HepG2 (cell line): Measurements from ENCODE around the gene NFATC3. TPM values are rescaled to one million over a fixed set of nuclear protein-coding genes. Genes with fewer than 3 reads are reported as not detected.
A peak's percentile ranks its signal among the peaks of the same experiment; 100 is the strongest.

Experiments
- ADNP ChIP-seq: sonication (generic); formaldehyde crosslinking; IDR thresholded peaks from 2 replicates; pipeline ENCODE4 v1.4.0; 2020; ENCODE audit warnings: missing genetic modification reagents
- ATF1 ChIP-seq: IDR thresholded peaks from 2 replicates; pipeline ENCODE4 v1.6.1; 2016; ENCODE audit warnings: mild to moderate bottlenecking, control low read depth
- BATF2 ChIP-seq: sonication (generic); formaldehyde crosslinking; IDR thresholded peaks from 2 replicates; pipeline ENCODE4 v1.8.0; 2022; ENCODE audit warnings: mild to moderate bottlenecking, missing genetic modification reagents, moderate library complexity
- CCAR2 ChIP-seq: fragments of 200-400 bp; formaldehyde crosslinking; optimal IDR thresholded peaks from 2 replicates; pipeline ENCODE3; 2018; ENCODE audit warnings: low read depth, mild to moderate bottlenecking, low read length, moderate library complexity
- DNMT3B ChIP-seq: conservative IDR thresholded peaks from 2 replicates; pipeline ENCODE4 v1.6.1; 2016; ENCODE audit warnings: missing biosample characterization, control low read depth
- KDM3A ChIP-seq: IDR thresholded peaks from 2 replicates; pipeline ENCODE4 v1.6.1; 2018; ENCODE audit warnings: low read depth, missing compliant biosample characterization
- NCOA2 ChIP-seq: sonication (generic); formaldehyde crosslinking; IDR thresholded peaks from 2 replicates; pipeline ENCODE4 v1.8.0; 2022; ENCODE audit warnings: inconsistent platforms
- ONECUT2 ChIP-seq: sonication (generic); formaldehyde crosslinking; IDR thresholded peaks from 2 replicates; pipeline ENCODE4 v1.4.0; 2020; ENCODE audit warnings: missing genetic modification reagents
- SOX5 ChIP-seq: IDR thresholded peaks from 2 replicates; pipeline ENCODE4 v1.6.1; 2016; ENCODE audit warnings: borderline replicate concordance
- TIGD3 ChIP-seq: sonication (generic); formaldehyde crosslinking; IDR thresholded peaks from 2 replicates; pipeline ENCODE4 v1.5.1; 2020; ENCODE audit warnings: mild to moderate bottlenecking, missing genetic modification reagents, borderline replicate concordance
- ZBTB34 ChIP-seq: sonication (generic); formaldehyde crosslinking; IDR thresholded peaks from 2 replicates; pipeline ENCODE4 v1.8.0; 2022; ENCODE audit warnings: mild to moderate bottlenecking, missing genetic modification reagents
- ZNF564 ChIP-seq: sonication (generic); formaldehyde crosslinking; IDR thresholded peaks from 2 replicates; pipeline ENCODE4 v1.8.1; 2023; ENCODE audit warnings: mild to moderate bottlenecking, missing genetic modification reagents
- ZNF790 ChIP-seq: sonication (generic); formaldehyde crosslinking; IDR thresholded peaks from 2 replicates; pipeline ENCODE4 v1.8.0; 2022; ENCODE audit warnings: missing genetic modification reagents, mild to moderate bottlenecking, borderline replicate concordance
- ZNF816 ChIP-seq: sonication (generic); formaldehyde crosslinking; IDR thresholded peaks from 2 replicates; pipeline ENCODE4 v1.8.0; 2022; ENCODE audit warnings: missing genetic modification reagents, mild to moderate bottlenecking, borderline replicate concordance
- polyA plus RNA-seq, 8 experiments: library from polyadenylated mRNA; depleted of rRNA in 3 of 8; stranded (reverse) in 7 of 8; unstranded in 1 of 8; fragments of >200 nt; fragmentation: Illumina TruSeq in 4 of 8; extraction: Trizol in 4 of 8; gene quantifications; 2 replicates each; pipeline versions ENCODE4 v1.2.1 to v1.2.3, GENCODE V29; 2011 to 2016; ENCODE audit warnings: low read depth in 4 of 8, missing spikeins in 1 of 8, mixed read lengths in 1 of 8; ENCODE audit not compliant: insufficient read depth in 1 of 8
- total RNA-seq, 5 experiments: library from RNA; depleted of rRNA; stranded (reverse); fragments of >200 nt; fragmentation: Illumina TruSeq; extraction: Trizol; gene quantifications; 2 replicates each; pipeline ENCODE4 v1.2.3, GENCODE V29; 2016; ENCODE audit warnings: low read depth in 1 of 5
- TF ChIP-seq, protein P1 (sequence below): sonication (generic); formaldehyde crosslinking; IDR thresholded peaks from 2 replicates; pipeline ENCODE4 v1.4.0; 2020; ENCODE audit warnings: missing genetic modification reagents
- TF ChIP-seq, protein P2 (sequence below): sonication (generic); formaldehyde crosslinking; IDR thresholded peaks from 2 replicates; pipeline ENCODE4 v1.5.0; 2020; ENCODE audit warnings: mild to moderate bottlenecking, missing genetic modification reagents, borderline replicate concordance

NFATC3 gene
- total and polyA plus RNA-seq, 2 of the 13 experiments (the other 11 are each of a cell fraction or from before 2014, with no cell fraction given), result 52.6 to 62.7 TPM

GRCh38 chr16:68264128-68265077 lies 179.2 kb downstream of the NFATC3 start, which contains the start of gene SLC7A6 (continued):
- TF ChIP-seq KDM3A (peak; percentile 72; the same call in 1 of the 2 replicates), ADNP (CRISPR knock-in tag) (peak; percentile 41; the same call in 1 of the 2 replicates), ZNF816 (CRISPR knock-in tag) (no peak), ZNF564 (no peak; the same call in 1 of the 2 replicates), SOX5 (CRISPR knock-in tag) (peak; percentile 15; the same call in 1 of the 2 replicates), DNMT3B (CRISPR knock-in tag) (no peak), TIGD3 (CRISPR knock-in tag) (no peak), ZBTB34 (CRISPR knock-in tag) (no peak; the same call in 1 of the 2 replicates), ZNF790 (CRISPR knock-in tag) (peak; percentile 59; the same call in 1 of the 2 replicates), BATF2 (CRISPR knock-in tag) (peak; percentile 79), ATF1 (CRISPR knock-in tag) (no peak), NCOA2 (CRISPR knock-in tag) (no peak; the same call in 1 of the 2 replicates), ONECUT2 (CRISPR knock-in tag) (no peak), CCAR2 (no peak)
- TF ChIP-seq, protein P1, sequence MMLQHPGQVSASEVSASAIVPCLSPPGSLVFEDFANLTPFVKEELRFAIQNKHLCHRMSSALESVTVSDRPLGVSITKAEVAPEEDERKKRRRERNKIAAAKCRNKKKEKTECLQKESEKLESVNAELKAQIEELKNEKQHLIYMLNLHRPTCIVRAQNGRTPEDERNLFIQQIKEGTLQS (CRISPR knock-in tag), result no peak
- TF ChIP-seq, protein P2, sequence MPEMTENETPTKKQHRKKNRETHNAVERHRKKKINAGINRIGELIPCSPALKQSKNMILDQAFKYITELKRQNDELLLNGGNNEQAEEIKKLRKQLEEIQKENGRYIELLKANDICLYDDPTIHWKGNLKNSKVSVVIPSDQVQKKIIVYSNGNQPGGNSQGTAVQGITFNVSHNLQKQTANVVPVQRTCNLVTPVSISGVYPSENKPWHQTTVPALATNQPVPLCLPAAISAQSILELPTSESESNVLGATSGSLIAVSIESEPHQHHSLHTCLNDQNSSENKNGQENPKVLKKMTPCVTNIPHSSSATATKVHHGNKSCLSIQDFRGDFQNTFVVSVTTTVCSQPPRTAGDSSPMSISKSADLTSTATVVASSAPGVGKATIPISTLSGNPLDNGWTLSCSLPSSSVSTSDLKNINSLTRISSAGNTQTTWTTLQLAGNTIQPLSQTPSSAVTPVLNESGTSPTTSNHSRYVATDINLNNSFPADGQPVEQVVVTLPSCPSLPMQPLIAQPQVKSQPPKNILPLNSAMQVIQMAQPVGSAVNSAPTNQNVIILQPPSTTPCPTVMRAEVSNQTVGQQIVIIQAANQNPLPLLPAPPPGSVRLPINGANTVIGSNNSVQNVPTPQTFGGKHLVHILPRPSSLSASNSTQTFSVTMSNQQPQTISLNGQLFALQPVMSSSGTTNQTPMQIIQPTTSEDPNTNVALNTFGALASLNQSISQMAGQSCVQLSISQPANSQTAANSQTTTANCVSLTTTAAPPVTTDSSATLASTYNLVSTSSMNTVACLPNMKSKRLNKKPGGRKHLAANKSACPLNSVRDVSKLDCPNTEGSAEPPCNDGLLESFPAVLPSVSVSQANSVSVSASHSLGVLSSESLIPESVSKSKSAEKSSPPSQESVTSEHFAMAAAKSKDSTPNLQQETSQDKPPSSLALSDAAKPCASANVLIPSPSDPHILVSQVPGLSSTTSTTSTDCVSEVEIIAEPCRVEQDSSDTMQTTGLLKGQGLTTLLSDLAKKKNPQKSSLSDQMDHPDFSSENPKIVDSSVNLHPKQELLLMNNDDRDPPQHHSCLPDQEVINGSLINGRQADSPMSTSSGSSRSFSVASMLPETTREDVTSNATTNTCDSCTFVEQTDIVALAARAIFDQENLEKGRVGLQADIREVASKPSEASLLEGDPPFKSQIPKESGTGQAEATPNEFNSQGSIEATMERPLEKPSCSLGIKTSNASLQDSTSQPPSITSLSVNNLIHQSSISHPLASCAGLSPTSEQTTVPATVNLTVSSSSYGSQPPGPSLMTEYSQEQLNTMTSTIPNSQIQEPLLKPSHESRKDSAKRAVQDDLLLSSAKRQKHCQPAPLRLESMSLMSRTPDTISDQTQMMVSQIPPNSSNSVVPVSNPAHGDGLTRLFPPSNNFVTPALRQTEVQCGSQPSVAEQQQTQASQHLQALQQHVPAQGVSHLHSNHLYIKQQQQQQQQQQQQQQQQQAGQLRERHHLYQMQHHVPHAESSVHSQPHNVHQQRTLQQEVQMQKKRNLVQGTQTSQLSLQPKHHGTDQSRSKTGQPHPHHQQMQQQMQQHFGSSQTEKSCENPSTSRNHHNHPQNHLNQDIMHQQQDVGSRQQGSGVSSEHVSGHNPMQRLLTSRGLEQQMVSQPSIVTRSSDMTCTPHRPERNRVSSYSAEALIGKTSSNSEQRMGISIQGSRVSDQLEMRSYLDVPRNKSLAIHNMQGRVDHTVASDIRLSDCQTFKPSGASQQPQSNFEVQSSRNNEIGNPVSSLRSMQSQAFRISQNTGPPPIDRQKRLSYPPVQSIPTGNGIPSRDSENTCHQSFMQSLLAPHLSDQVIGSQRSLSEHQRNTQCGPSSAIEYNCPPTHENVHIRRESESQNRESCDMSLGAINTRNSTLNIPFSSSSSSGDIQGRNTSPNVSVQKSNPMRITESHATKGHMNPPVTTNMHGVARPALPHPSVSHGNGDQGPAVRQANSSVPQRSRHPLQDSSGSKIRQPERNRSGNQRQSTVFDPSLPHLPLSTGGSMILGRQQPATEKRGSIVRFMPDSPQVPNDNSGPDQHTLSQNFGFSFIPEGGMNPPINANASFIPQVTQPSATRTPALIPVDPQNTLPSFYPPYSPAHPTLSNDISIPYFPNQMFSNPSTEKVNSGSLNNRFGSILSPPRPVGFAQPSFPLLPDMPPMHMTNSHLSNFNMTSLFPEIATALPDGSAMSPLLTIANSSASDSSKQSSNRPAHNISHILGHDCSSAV (CRISPR knock-in tag), result no peak
